Transverse colon (tissue), 4 donors: ENCODE results near the gene YLPM1.

Source experiments
- EP300 ChIP-seq: sonication (generic); formaldehyde crosslinking; IDR thresholded peaks from one replicate; pipeline ENCODE4 v1.6.1; 2017; ENCODE audit warnings: antibody characterized with exemption, low read depth
- POLR2A ChIP-seq: fragments of 450-650 bp; IDR thresholded peaks from one replicate; pipeline ENCODE4 v1.6.1; 2016; ENCODE audit warnings: antibody characterized with exemption, mild to moderate bottlenecking, moderate library complexity
- POLR2AphosphoS5 ChIP-seq, 3 donors: sonication (generic); formaldehyde crosslinking; IDR thresholded peaks; one replicate each; pipeline ENCODE4 v1.6.1; 2016; ENCODE audit warnings: antibody characterized with exemption in 3 of 3
- TF ChIP-seq, protein P1 (sequence below), 5 experiments: fragments of 200-600 bp in 3 of 5; fragments of 450-650 bp in 2 of 5; sonication (generic) in 3 of 5; IDR thresholded peaks; 1 replicate in 2 of 5; 2 replicates in 3 of 5; pipeline ENCODE4 v1.5.1; 2016 to 2017; ENCODE audit warnings: antibody characterized with exemption in 5 of 5, inconsistent platforms in 3 of 5, mild to moderate bottlenecking in 2 of 5, moderate library complexity in 1 of 5

DNA sequence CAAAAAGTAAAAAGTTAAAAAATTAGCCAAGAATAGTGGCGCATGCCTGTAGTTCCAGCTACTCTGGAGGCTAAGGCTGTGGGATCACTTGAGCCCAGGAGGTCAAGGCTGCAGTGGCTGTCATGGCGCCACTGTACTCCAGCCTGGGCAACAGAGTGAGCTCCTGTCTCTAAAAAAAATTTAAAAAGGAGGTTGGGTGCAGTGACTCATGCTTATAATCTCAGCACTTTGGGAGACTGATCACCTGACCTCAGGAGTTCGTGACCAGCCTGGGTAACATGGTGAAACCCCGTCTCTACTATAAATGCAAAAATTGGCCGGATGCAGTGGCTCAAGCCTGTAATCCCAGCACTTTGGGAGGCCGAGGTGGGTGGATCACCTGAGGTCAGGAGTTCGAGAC lies 8.2 kb upstream of the YLPM1 start:
- TF ChIP-seq, protein P1, sequence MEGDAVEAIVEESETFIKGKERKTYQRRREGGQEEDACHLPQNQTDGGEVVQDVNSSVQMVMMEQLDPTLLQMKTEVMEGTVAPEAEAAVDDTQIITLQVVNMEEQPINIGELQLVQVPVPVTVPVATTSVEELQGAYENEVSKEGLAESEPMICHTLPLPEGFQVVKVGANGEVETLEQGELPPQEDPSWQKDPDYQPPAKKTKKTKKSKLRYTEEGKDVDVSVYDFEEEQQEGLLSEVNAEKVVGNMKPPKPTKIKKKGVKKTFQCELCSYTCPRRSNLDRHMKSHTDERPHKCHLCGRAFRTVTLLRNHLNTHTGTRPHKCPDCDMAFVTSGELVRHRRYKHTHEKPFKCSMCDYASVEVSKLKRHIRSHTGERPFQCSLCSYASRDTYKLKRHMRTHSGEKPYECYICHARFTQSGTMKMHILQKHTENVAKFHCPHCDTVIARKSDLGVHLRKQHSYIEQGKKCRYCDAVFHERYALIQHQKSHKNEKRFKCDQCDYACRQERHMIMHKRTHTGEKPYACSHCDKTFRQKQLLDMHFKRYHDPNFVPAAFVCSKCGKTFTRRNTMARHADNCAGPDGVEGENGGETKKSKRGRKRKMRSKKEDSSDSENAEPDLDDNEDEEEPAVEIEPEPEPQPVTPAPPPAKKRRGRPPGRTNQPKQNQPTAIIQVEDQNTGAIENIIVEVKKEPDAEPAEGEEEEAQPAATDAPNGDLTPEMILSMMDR (IDR thresholded peaks at IDR 0.05) = no peak
- TF ChIP-seq EP300 = no peak
- TF ChIP-seq POLR2A = no peak
- no peak for TF ChIP-seq POLR2AphosphoS5 (IDR thresholded peaks at IDR 0.05)
